T-helper 2 cell treated with Interferon-gamma antibody and Interleukin-4, amounts not matched to agents 100 ng/mL and 5 ng/mL, for 36 hours (primary cell): ENCODE measurements around the gene STAG1. TPM values are rescaled to one million over a fixed set of nuclear protein-coding genes. Genes with fewer than 3 reads are reported as not detected.
"Not testable (repeated sequence)": the region's sequence is repeated elsewhere in the genome, so short reads cannot be mapped to it uniquely, and the experiment has no call there.

Experiments used
- intact Hi-C: fragments of 100-400 bp; cut with micrococcal nuclease; formaldehyde crosslinking; loops from one replicate; pipeline ENCODE4 v1.15.1; 2023
- total RNA-seq: library from RNA; stranded (reverse); gene quantifications from 2 replicates; pipeline ENCODE4 v1.2.3, GENCODE V29; 2022

STAG1 gene
- total RNA-seq, 1 donor from 2014 or later = 48.7 TPM

- intact Hi-C loops = no loop called here
Measured at GRCh38 chr3:136602818-136603217, 149.4 kb downstream of the STAG1 start.

- intact Hi-C loops = loop anchor here (5.0 kb wide), 1 partner anchor 156 kb away; the partner anchor contains the start of gene STAG1
Measured at GRCh38 chr3:136595913-136596697, 156.1 kb downstream of the STAG1 start.

- intact Hi-C loops = no loop called here
Measured at GRCh38 chr3:136586580-136586979, 165.6 kb downstream of the STAG1 start.

GRCh38 chr3:136584728-136585127 lies 167.4 kb downstream of the STAG1 start:
- intact Hi-C loops = no loop called here

- intact Hi-C loops = no loop called here
Measured at GRCh38 chr3:136583823-136584222, 168.4 kb downstream of the STAG1 start.

- intact Hi-C loops = no loop called here
Measured at GRCh38 chr3:136577791-136578190, 174.4 kb downstream of the STAG1 start.

GRCh38 chr3:136576279-136577009 lies 175.7 kb downstream of the STAG1 start:
- intact Hi-C loops = no loop called here

- intact Hi-C loops = no loop called here
Measured at GRCh38 chr3:136567599-136568188, 184.5 kb downstream of the STAG1 start.

- intact Hi-C loops = not testable (repeated sequence)
Measured at GRCh38 chr3:136564962-136565361, 187.2 kb downstream of the STAG1 start.

- intact Hi-C loops = no loop called here
Measured at GRCh38 chr3:136562026-136562425, 190.2 kb downstream of the STAG1 start.

- intact Hi-C loops = no loop called here
Measured at GRCh38 chr3:136559896-136560295, 192.3 kb downstream of the STAG1 start.

- intact Hi-C loops = loop anchor here (5.0 kb wide), 1 partner anchor 463 kb away; no protein-coding TSS in a partner anchor
Measured at GRCh38 chr3:136549461-136549860, 202.7 kb downstream of the STAG1 start.

GRCh38 chr3:136547293-136547692 lies 204.9 kb downstream of the STAG1 start:
- intact Hi-C loops = loop anchor here (5.0 kb wide), 1 partner anchor 465 kb away; no protein-coding TSS in a partner anchor

- intact Hi-C loops = loop anchor here (1.0 to 5.0 kb wide), 2 partner anchors 207 to 466 kb away; no protein-coding TSS in a partner anchor
Measured at GRCh38 chr3:136546720-136547119, 205.5 kb downstream of the STAG1 start.

GRCh38 chr3:136545664-136546268 lies 206.4 kb downstream of the STAG1 start:
- intact Hi-C loops = loop anchor here (1.0 to 5.0 kb wide), 2 partner anchors 208 to 467 kb away; no protein-coding TSS in a partner anchor

GRCh38 chr3:136544532-136544931 lies 207.6 kb downstream of the STAG1 start:
- intact Hi-C loops = no loop called here

- intact Hi-C loops = no loop called here
Measured at GRCh38 chr3:136543385-136543784, 208.8 kb downstream of the STAG1 start.

GRCh38 chr3:136535906-136536305 lies 216.3 kb downstream of the STAG1 start:
- intact Hi-C loops = no loop called here

GRCh38 chr3:136532766-136533165 lies 219.4 kb downstream of the STAG1 start:
- intact Hi-C loops = no loop called here

- intact Hi-C loops = no loop called here
Measured at GRCh38 chr3:136518102-136518501, 234.1 kb downstream of the STAG1 start.

- intact Hi-C loops = no loop called here
Measured at GRCh38 chr3:136516656-136517055, 235.5 kb downstream of the STAG1 start.
